Stimulated activated effector memory CD8-positive, alpha-beta T cell treated with anti-CD3 and anti-CD28 coated beads, Interleukin-12 subunit alpha, Interleukin-12 subunit beta, amount 100 ng/mL, for 72 hours (primary cell): ENCODE measurements around the gene CENPS.

ENCODE experiments used
- ATAC-seq: fragments of 150-1000 bp; cut with Tn5 transposase; 2 replicates; pipeline ENCODE4 v1.10.0; 2021
- DNase-seq, 2 donors: peaks; one replicate each; pipeline ENCODE4 v3.0.0; 2021 to 2022; ENCODE audit warnings: low spot score in 2 of 2
- H3K27ac Mint-ChIP-seq: one replicate; pipeline ENCODE4 v1.8.0; 2022; ENCODE audit warnings: mild to moderate bottlenecking, mixed read lengths
- H3K36me3 Mint-ChIP-seq: one replicate; pipeline ENCODE4 v1.8.0; 2022; ENCODE audit warnings: mild to moderate bottlenecking, mixed read lengths
- H3K4me1 Mint-ChIP-seq: one replicate; pipeline ENCODE4 v1.8.0; 2022; ENCODE audit warnings: mixed read lengths
- H3K4me3 Mint-ChIP-seq: one replicate; pipeline ENCODE4 v1.8.0; 2022; ENCODE audit warnings: mild to moderate bottlenecking, mixed read lengths
- H3K9me3 Mint-ChIP-seq: one replicate; pipeline ENCODE4 v1.8.0; 2022; ENCODE audit warnings: mixed read lengths

Gene CENPS

GRCh38 chr1:10484521-10484920, 54.3 kb downstream of the CENPS start:
- H3K4me3 Mint-ChIP-seq = no peak overlapping the region
- no peak overlapping the region for H3K27ac Mint-ChIP-seq
- ATAC-seq (no peak), DNase-seq (no peak)
- no peaks in the 10 kb centered on the region for H3K9me3 Mint-ChIP-seq
- peaks cover 14% of the 10 kb centered on the region for H3K4me1 Mint-ChIP-seq
- H3K36me3 Mint-ChIP-seq = peaks cover 34% of the 10 kb centered on the region

- Mint-ChIP-seq H3K36me3 (peaks cover 23% of the 10 kb centered on the region), H3K4me1 (peaks cover 37% of the 10 kb centered on the region), H3K9me3 (no peaks in the 10 kb centered on the region), H3K4me3 (no peak overlapping the region), H3K27ac (peak overlapping the region; percentile 43)
- no peak for ATAC-seq
- DNase-seq = no peak
Observed at GRCh38 chr1:10489291-10490055, 59.2 kb downstream of the CENPS start.

- ATAC-seq = no peak
- peak overlapping the region; percentile 23 for H3K27ac Mint-ChIP-seq
- H3K9me3 Mint-ChIP-seq = no peaks in the 10 kb centered on the region
- H3K4me3 Mint-ChIP-seq = no peak overlapping the region
- H3K36me3 Mint-ChIP-seq = peaks cover 26% of the 10 kb centered on the region
- no peak for DNase-seq
- peaks cover 41% of the 10 kb centered on the region for H3K4me1 Mint-ChIP-seq
Observed at GRCh38 chr1:10490286-10490970, 60.2 kb downstream of the CENPS start.
